NB4 (cell line): ENCODE data around the gene THADA.

ENCODE experiments used
- POLR2A ChIP-seq: IDR thresholded peaks from 2 replicates; pipeline ENCODE4 v1.6.1; 2011; ENCODE audit warnings: mild to moderate bottlenecking; ENCODE audit not compliant: insufficient read length; ENCODE audit errors: extremely low read depth
- TF ChIP-seq, protein P1 (sequence below): IDR thresholded peaks from one replicate; pipeline ENCODE4 v1.5.1; 2012; ENCODE audit warnings: low read depth, low read length

DNA sequence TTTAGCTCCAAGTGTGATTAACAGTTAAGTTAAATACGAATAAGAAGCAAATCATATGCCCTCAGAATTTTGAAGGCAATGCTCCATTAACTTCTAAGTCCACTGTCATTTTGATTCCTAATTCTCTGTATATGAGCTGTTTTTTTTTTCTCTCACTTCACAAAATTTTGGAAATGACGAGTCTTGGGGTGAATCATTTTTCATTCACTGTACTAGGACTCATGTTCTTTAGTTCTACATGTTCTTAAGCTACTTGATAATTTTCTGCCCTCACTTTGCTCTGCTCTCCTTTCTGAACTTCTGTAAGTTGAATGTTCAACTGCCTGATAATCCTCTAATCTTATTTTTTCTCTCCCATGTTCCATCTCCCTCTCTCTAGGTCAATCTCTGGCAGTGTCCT, 141.0 kb downstream of the THADA start:
- no peak for TF ChIP-seq POLR2A
- TF ChIP-seq, protein P1, sequence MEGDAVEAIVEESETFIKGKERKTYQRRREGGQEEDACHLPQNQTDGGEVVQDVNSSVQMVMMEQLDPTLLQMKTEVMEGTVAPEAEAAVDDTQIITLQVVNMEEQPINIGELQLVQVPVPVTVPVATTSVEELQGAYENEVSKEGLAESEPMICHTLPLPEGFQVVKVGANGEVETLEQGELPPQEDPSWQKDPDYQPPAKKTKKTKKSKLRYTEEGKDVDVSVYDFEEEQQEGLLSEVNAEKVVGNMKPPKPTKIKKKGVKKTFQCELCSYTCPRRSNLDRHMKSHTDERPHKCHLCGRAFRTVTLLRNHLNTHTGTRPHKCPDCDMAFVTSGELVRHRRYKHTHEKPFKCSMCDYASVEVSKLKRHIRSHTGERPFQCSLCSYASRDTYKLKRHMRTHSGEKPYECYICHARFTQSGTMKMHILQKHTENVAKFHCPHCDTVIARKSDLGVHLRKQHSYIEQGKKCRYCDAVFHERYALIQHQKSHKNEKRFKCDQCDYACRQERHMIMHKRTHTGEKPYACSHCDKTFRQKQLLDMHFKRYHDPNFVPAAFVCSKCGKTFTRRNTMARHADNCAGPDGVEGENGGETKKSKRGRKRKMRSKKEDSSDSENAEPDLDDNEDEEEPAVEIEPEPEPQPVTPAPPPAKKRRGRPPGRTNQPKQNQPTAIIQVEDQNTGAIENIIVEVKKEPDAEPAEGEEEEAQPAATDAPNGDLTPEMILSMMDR, result no peak
